ENCODE results near the gene DLGAP1.

DLGAP1 gene

GRCh38 chr18:3993941-3994687 is 461.0 kb downstream of the DLGAP1 start:
- no peak for DNase-seq (ENCODE audit: low spot score)

- DNase-seq (ENCODE audit: low spot score) = no peak
Observed at GRCh38 chr18:3985664-3986063, 469.4 kb downstream of the DLGAP1 start.

GRCh38 chr18:3985020-3985419 is 470.1 kb downstream of the DLGAP1 start:
- DNase-seq (ENCODE audit: low spot score) = no peak

- no peak for DNase-seq (ENCODE audit: low spot score)
Observed at GRCh38 chr18:3984163-3984757, 470.8 kb downstream of the DLGAP1 start.

- peak; percentile 34 for DNase-seq (ENCODE audit: low spot score)
Observed at GRCh38 chr18:3983351-3983969, 471.6 kb downstream of the DLGAP1 start.

- no peak for DNase-seq (ENCODE audit: low spot score)
Observed at GRCh38 chr18:3982541-3982940, 472.6 kb downstream of the DLGAP1 start.

GRCh38 chr18:3979024-3979423 is 476.1 kb downstream of the DLGAP1 start:
- DNase-seq (ENCODE audit: low spot score) = no peak

GRCh38 chr18:3973191-3973850 is 481.8 kb downstream of the DLGAP1 start:
- no peak for DNase-seq (ENCODE audit: low spot score)

- no peak for DNase-seq (ENCODE audit: low spot score)
Observed at GRCh38 chr18:3972291-3972930, 482.7 kb downstream of the DLGAP1 start.

- no peak for DNase-seq (ENCODE audit: low spot score)
Observed at GRCh38 chr18:3970929-3971328, 484.2 kb downstream of the DLGAP1 start.

GRCh38 chr18:3967359-3968180 is 487.5 kb downstream of the DLGAP1 start:
- no peak for DNase-seq (ENCODE audit: low spot score)

GRCh38 chr18:3966642-3967358 is 488.3 kb downstream of the DLGAP1 start:
- no peak for DNase-seq (ENCODE audit: low spot score)

GRCh38 chr18:3966246-3966641 is 488.9 kb downstream of the DLGAP1 start:
- no peak for DNase-seq (ENCODE audit: low spot score)

GRCh38 chr18:3960977-3961376 is 494.1 kb downstream of the DLGAP1 start:
- no peak for DNase-seq (ENCODE audit: low spot score)

- no peak for DNase-seq (ENCODE audit: low spot score)
Observed at GRCh38 chr18:3960142-3960541, 495.0 kb downstream of the DLGAP1 start.

- no peak for DNase-seq (ENCODE audit: low spot score)
Observed at GRCh38 chr18:3952031-3952430, 503.1 kb downstream of the DLGAP1 start.

- DNase-seq (ENCODE audit: low spot score) = no peak
Observed at GRCh38 chr18:3950668-3951404, 504.3 kb downstream of the DLGAP1 start.

GRCh38 chr18:3948958-3949357 is 506.1 kb downstream of the DLGAP1 start:
- no peak for DNase-seq (ENCODE audit: low spot score)

- no peak for DNase-seq (ENCODE audit: low spot score)
Observed at GRCh38 chr18:3947383-3947782, 507.7 kb downstream of the DLGAP1 start.

GRCh38 chr18:3935305-3935704 is 519.8 kb downstream of the DLGAP1 start:
- no peak for DNase-seq (ENCODE audit: low spot score)

Data from kidney capillary endothelial cell (primary cell).